Raji (cell line): ENCODE measurements around the gene CCSAP.

Experiments
- POLR2A ChIP-seq: IDR thresholded peaks from 2 replicates; pipeline ENCODE4 v1.6.1; 2011; ENCODE audit warnings: low read depth, low read length, control low read depth; ENCODE audit not compliant: insufficient read depth

Gene CCSAP

DNA sequence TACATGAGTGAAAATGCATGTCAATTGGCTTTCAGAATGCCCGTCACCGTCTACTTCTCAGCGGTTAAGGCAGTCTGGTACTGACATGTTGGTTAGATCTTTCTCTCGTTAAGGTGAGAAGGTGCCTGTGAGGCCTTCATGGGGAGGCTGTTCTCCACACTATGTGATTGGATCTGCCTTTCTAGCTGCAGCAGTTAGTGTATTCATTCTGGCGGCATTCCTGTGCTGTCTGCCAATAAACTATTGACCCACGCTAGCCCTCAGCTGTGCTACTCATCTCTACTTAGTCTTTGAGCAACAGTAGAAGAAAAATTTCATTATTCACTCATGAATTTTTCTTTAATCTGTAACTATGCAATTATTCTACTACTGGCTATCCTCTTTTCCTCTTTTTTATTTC lies 32.0 kb downstream of the CCSAP start:
- no peak for TF ChIP-seq POLR2A

DNA sequence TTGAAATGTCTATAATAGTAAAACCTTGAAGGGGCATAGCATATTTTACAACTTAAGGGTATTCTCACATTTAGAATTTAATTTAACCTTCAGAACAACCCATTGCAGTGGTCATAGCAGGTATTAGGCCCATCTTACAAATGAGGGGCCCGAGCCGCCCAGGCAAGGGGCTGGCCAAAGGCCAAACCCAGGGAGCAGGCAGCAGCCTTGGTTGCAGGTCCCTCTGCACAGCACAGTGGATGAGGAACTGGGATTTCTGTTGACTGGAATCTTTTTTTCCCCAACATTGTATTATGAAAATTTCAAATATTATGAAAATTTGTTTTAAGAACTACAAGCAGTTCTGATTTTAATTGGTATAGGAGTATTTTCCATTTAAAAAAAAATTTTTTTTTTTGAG lies 33.2 kb downstream of the CCSAP start:
- TF ChIP-seq POLR2A, result no peak

DNA sequence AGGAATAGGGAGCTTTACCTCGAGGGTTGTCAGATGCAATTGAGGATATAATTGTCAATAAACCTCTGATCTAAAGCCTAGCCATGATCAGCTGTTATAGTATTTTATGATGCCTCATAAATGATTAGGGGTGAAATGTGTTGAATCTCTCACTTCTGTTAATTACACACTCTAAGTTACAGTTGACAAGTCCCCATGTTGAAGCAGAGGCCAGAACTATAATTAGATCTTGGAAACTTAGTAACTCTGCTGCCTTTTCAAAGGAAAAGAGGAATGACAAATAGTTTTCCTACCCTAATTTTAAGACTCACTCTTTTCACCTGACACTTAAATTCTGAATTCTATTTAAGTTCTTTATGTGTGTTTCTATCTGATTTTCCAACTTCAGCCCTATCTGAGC lies 33.8 kb downstream of the CCSAP start:
- no peak for TF ChIP-seq POLR2A

DNA sequence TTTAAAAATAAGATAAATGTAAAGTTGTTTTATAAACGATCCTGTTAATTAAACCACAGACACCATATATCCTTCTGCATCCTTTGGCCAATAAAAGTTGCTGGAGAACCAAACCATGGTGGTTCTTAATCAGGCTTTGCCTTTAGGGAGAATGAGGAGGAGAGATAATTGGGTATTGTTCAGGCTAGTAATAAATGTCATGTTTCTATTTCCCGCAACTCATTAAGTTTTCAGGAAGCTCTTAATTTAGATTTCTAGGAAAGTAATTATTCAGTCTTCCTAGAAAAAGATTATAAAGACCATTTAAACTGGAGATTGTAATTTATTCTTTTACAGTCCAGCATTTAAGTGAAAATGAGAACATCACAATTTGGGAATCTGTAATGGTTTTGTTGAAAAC lies 37.5 kb downstream of the CCSAP start:
- TF ChIP-seq POLR2A, result no peak

DNA sequence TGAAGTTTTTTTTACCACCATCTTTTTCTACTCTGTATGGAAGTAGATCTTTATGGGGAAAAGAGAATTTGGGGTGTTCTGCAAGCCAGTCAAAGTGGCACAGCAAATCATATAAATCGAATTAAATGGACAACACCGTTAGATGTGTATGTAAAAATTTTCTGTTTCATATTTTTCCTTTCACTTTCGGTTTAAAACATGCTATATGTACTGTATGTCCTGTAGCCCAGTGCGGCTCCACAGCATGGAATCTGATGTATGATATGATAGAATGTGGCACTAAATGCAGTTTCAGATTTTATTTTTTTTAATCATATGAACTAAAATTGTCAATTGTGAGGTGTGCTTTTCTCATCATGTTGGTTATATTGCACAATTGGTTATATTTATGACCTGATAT lies 39.0 kb downstream of the CCSAP start:
- TF ChIP-seq POLR2A, result no peak

DNA sequence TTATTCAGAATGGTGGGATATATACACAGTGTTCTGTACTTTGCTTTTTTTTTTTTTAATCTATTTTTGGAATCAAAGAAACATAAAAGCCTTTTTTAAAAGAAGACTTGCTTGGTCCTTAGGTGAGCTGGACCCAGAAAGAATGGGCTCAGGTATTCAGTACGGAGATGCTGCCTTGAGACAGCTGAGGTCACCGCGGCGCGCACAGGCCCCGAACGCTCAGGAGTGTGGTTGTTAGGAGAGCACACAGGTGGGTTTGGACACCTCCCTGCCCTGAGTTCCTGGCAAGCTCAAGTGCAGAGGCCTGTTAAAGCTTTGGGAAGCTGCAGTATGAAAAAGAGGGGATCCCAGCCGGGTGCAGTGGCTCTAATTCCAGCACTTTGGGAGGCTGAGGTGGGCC lies 40.1 kb downstream of the CCSAP start:
- no peak for TF ChIP-seq POLR2A

DNA sequence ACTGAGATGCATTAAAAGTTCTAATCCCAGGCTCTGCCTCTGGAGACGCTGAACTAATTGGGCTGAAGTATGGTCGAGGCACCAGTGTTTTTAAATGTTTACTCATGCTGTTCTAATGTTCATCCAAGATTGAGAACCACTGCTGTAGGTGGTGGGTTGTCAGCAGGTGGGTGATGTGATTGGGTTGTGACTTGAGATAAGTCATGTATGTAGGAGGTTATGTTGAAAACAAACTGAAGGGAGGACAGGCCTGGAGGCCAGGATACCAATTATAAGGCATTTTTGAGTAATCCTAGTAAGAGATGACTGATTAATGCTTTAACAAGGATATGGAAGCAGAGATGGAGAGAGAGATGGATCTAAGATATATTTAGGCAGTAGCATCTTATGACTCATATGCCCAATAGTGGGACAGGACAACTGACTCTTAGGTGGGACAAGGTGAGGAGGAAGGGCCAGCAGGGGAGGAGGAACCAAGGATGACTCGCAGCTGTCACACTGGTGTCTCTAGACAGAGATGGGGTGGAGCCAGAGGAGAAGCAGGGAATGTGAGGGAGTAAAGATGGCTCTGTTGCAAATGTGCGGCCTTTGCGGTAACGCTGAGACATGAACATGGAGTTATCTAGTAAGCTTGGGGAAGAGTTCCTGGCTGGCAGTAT lies 42.6 kb downstream of the CCSAP start:
- TF ChIP-seq POLR2A, result no peak

DNA sequence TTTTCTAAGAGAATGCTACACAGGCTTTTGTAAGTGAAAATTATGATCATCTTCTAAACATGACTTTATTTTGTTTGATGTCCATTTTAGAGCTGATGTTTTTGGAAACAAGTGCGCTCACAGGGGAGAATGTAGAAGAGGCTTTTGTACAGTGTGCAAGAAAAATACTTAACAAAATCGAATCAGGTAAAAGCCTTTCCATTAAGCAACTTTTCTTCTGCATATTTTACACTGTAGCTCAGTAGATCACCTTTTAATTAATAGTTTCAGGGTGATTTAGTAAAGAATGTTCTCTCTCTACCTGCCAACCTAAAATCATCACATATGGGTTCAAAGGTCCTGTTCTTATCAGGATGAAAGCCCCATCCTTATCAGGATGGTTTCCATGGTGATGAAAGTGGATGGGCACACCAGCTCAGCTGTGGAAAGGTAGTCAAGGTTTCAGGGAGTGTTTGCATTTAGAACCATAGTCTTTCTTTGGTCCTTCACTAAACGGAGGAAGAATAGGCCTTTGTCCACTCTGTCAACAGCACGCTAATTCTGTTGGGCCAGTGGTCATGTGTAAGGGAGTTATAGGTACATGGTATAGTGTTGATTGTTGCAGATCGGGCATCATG lies 43.9 kb downstream of the CCSAP start:
- no peak for TF ChIP-seq POLR2A

DNA sequence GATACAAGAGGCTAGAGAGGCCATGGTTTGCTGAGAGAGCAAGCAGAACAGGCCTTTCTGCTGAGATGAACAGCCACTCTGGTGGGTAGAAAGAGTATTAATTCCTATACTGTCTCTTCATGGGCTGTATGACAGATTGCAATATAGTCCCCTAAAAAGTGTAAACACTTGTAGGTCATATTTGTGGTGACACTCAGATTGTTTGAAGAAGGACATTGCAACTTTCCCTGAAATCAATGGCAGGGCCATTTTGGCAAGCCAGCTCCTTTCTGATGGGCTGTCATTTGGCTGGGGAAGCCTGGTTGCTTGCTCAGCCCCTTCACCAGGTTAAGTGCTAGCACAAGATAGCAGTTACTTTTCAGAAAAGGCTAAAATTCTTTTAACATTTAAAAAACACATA lies 44.4 kb downstream of the CCSAP start:
- no peak for TF ChIP-seq POLR2A

DNA sequence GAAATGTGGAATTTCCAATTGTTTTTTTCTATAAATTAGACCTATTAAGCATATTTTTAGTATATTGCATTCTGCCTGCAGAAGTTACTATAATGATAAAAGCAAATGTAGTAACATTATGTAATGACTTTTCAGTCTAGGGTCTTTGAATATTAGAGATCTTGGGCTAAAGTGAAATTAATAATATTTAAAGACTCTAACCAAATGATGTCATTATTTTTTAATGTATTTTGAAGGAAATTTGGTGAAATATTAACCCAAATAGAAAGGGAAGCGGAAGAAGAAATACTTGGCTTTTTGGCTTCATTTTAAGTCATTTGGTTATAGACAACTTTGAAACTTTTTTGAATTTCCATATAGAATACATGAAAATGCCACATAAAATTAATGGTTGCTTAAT lies 45.1 kb downstream of the CCSAP start:
- no peak for TF ChIP-seq POLR2A

DNA sequence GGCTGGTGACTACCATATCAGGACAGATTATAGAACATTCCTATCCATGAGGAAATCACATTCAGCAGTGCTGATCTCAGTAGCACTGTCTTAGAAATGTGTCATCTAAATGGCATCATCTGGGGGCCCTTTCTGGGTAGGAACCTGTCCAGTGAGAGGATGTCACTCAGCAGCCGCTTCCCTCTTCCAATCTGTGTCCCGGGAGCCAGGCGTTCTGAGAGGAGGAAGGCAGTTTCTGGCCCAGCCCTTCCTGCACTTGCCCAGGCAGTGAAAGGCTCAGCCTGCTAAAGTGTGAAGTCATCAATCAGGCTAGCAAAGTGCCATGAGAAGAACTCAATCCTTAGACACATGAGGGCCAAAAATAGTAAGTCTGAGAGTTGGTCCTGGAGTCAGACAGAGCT lies 46.3 kb downstream of the CCSAP start:
- TF ChIP-seq POLR2A, result no peak

DNA sequence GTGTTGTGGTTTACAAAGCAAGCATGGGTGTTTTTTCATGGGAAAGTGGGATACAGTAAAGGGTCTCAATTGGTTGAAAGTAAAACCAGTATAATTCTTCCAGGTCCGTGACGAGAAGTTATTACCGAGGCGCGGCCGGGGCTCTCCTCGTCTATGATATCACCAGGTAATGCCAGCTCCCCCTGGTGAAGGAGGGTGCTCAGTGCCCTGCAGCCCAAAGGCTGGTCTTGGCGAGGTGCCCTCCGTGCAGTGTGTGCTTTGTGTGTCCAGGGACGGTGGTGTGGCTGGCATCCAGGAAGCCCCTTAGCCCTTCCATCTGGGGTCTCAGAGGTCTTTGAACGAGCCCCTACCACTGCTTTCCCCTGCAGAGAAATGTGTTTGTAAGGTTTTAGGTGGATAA lies 47.1 kb downstream of the CCSAP start:
- no peak for TF ChIP-seq POLR2A

DNA sequence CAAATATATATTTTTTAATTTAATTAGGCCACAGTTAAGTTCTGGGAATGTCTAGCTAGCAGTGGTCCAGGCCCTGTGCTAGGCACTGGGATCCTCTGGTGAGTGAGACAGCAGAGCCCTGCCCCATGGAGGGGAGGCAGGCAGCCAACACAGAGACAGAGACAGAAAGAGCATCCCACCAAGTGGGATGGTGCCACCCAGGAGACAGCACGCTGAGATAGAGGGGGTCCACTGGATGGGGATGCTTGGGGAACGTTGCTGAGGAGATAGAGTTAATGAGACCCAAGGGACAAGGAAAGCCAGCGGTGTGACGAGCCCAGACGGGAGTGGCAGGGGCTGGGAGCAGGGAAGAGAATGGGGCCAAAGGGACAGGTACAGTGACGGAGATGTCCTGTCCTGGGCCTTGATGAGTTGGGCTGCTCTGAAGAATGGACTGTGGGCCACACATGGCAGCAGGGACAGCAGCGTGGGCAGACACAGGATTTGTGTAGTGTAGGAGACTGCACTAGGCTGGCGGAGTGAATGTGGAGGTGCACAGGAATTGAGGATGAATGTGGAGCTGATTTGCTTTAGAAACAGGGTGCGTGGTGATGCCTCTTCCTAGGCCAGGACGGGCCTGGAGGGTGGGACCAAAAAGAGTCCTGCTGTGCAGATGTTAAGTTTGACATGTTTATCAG lies 49.2 kb downstream of the CCSAP start:
- no peak for TF ChIP-seq POLR2A

DNA sequence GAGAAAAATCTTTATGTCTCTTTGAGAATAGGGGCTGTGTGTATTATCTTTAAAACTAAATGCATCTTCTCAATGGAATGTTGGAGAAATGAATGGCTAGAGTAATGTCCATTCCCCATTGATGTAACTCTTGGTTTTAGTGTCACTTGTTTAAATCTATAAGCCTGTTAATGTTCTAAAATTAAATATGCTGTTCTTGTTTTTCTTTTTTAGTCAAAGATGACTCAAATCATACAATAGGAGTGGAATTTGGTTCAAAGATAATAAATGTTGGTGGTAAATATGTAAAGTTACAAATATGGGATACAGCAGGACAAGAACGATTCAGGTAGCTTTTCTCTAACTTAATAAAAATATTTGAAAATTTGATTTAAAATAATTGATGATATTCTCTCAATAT lies 54.3 kb downstream of the CCSAP start:
- TF ChIP-seq POLR2A, result no peak

DNA sequence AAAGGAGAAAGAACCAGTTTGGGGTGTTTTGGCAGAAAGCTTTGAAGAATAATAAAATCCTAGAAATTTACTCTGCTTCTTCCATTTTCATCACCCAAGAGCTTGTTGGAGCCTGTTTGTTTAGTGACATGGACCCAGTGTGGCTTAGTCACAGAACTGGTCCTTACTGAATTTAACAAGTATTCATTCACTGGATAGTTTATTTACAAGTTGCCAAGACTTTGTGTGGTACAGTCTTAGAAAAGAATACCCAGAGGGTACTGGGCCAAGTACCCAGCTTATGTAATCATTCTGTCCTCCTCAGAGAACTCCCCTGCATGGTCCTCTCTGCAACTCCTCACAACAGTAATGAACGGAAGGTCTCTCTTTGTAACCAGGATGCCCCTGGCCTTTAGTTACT lies 55.6 kb downstream of the CCSAP start:
- no peak for TF ChIP-seq POLR2A

DNA sequence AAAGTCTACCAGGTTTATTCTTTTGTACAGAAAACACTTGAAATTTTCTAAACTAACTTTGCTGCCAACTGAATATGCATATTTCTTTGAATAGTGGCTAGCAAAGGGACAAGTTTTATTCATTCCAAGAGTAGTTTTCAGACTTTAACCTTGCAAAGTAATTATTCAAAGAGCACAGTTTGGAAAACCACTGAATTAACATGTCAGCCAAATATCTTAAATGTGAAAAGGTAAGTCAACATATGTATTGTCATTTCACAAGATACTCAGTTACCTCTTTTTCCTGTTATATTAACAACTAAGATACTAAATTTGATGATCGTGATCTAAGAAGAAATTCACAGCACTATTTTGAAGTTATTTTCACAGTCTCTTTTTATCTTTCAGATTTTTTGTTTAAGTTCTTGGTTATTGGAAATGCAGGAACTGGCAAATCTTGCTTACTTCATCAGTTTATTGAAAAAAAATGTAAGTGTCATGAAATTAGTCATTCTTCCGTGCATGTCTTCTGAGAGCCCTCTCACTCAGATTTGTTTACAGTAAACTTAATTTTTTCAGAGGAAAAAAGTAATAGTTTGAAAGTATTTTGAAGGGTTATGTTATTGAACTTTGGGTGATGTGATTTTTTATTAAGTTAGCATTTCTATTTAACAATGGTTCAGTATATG lies 56.6 kb downstream of the CCSAP start:
- TF ChIP-seq POLR2A, result no peak
